GM20000 (cell line): ENCODE data around the gene FUT9.
"Not testable (repeated sequence)": the region's sequence is repeated elsewhere in the genome, so short reads cannot be mapped to it uniquely, and the experiment has no call there.

Experiments used
- DNase-seq: peaks from one replicate; pipeline ENCODE4 v3.0.0; 2012; ENCODE audit warnings: low spot score
- TF ChIP-seq, protein P1 (sequence below): IDR thresholded peaks from 2 replicates; pipeline ENCODE4 v1.5.1; 2012; ENCODE audit warnings: mild to moderate bottlenecking, control low read depth; ENCODE audit errors: extremely low read depth, missing control alignments

The FUT9 gene

DNA sequence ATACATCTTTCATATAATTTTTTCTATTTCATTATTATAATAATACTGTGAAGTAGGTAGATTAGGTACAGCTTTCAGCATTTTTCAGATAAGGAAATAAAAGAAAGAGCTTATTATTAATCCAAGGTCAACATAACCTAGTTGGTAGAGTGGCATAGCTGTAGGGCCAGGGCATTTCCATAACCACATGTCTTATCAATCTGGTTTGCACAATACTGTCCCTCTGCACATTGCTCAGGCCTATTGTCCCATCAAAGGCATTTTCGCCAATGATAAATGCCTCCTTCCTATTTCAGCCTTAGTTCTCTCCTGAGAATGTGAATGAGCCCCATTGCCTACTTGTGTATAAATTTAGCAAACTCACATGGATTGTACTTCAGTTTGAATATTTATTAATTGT is 234.0 kb downstream of the FUT9 start:
- TF ChIP-seq, protein P1, sequence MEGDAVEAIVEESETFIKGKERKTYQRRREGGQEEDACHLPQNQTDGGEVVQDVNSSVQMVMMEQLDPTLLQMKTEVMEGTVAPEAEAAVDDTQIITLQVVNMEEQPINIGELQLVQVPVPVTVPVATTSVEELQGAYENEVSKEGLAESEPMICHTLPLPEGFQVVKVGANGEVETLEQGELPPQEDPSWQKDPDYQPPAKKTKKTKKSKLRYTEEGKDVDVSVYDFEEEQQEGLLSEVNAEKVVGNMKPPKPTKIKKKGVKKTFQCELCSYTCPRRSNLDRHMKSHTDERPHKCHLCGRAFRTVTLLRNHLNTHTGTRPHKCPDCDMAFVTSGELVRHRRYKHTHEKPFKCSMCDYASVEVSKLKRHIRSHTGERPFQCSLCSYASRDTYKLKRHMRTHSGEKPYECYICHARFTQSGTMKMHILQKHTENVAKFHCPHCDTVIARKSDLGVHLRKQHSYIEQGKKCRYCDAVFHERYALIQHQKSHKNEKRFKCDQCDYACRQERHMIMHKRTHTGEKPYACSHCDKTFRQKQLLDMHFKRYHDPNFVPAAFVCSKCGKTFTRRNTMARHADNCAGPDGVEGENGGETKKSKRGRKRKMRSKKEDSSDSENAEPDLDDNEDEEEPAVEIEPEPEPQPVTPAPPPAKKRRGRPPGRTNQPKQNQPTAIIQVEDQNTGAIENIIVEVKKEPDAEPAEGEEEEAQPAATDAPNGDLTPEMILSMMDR, result no peak
- DNase-seq, result no peak

DNA sequence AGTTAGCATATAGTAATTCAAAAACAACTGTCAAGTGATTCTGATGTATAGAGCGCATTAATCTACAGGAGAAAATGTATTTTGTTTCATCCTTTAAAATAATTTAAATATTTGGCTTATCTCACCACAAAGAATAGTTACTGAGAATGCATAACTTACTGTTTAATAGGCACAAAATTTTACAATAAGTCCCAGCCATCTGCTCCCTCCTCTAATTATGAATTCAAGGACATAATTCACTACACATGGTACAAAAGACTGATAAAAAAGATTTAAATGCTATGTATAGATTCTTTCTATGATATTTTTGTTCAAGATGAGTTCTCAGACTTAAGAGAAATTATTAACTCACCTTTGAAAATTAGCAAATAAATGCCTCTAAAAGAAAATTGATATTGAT is 242.0 kb downstream of the FUT9 start:
- DNase-seq, result no peak

DNA sequence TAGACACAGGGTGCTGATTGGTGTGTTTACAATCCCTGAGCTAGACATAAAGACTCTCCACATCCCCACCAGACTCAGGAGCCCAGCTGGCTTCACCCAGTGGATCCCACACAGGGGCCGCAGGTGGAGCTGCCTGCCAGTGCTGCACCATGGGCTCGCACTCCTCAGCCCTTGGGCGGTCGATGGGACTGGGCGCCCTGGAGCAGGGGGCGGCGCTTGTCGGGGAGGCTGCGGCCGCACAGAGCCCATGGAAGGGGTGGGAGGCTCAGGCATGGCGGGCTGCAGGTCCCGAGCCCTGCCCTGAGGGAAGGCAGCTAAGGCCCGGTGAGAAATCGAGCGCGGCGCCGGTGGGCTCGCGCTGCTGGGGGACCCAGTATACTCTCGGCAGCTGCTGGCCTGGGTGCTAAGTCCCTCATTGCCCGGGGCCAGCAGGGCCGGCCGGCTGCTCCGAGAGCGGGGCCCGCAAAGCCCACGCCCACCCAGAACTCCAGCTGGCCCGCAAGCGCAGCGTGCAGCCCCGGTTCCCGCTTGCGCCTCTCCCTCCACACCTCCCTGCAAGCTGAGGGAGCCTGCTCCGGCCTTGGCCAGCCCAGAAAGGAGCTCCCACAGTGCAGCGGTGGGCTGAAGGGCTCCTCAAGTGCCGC is 245.1 kb downstream of the FUT9 start:
- DNase-seq, result not testable (repeated sequence)

More for the DNA sequence above, 242.0 kb downstream of the FUT9 start:
- TF ChIP-seq, protein P1, result no peak
